Measurements from ENCODE around the gene FAM163B. TPM values are rescaled to one million over a fixed set of nuclear protein-coding genes. Genes with fewer than 3 reads are reported as not detected.

The FAM163B gene
- total and polyA plus RNA-seq, 4 donors = 2.1 to 4.0 (median 3.4) TPM

DNA sequence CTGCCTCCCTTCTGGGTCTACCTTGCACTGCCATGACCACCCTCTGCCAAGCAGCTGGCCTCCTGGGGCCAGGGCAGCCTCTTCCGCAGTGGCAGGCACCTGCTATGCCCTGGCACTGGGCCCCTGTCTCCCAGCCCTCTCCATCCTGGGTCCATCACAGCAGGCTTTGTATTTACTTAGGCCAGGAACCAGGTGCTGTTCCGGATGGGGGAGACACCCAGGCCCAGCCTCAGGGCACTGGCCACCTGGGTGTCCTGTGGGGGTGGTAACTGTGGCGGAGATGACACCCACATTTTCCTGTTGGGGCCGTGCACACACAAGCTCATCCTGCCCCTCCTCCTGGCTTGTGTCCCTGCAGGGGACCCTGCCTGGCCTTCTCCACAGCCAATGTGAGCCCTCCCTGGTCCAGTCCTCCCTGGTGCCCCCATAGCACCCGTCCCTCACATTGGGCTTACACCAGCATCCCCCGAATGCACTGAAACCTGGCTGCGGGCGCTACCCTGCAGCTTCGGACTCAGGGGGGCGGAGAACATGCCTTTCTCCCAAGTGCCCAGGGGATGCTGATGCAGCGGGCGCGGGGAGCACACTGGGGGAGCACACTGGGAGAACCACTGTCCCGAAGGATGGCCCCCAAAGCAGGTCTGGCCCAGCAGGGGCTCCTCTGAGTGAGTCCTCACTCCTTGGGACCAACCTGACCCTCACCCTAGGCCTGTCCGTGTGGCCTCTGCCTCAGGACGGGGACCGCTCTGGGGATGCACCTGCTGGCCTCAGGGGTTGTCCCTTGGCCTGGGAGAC is 17.9 kb downstream of the FAM163B start:
- Histone ChIP-seq H3K27me3 (ENCODE audit: control insufficient read depth in 4 of 4, insufficient read depth in 4 of 4, low read length in 3 of 4) (peaks cover 0 to 6% (median under 1%) of the 10 kb centered on the region in 4 donors), H3K4me3 (ENCODE audit: low read depth in 1 of 3, low read length in 3 of 3) (no peak overlapping the region), H3K4me1 (ENCODE audit: control insufficient read depth in 4 of 4, insufficient read depth in 4 of 4, low read length in 3 of 4) (no peaks in the 10 kb centered on the region), H3K27ac (ENCODE audit: low read depth in 1 of 2, low read length in 2 of 2) (no peak overlapping the region), H3K9me3 (ENCODE audit: control insufficient read depth in 4 of 4, low read length in 3 of 4) (peaks cover 0 to 3% (median 0%) of the 10 kb centered on the region in 4 donors), H3K9ac (ENCODE audit: low read depth in 1 of 2, low read length in 2 of 2) (no peak overlapping the region), H3K36me3 (ENCODE audit: control insufficient read depth in 4 of 4, insufficient read depth in 3 of 4, low read depth in 1 of 4, low read length in 3 of 4) (no peaks in the 10 kb centered on the region)
- WGBS = 92% methylated on average over 17 of the region's 17 CpGs
- TF ChIP-seq REST (IDR thresholded peaks at IDR 0.05) (no peak), HNF4G (IDR thresholded peaks at IDR 0.05) (no peak), RAD21 (IDR thresholded peaks at IDR 0.05) (no peak), RXRA (IDR thresholded peaks at IDR 0.05) (no peak), FOXA2 (IDR thresholded peaks at IDR 0.05) (no peak)
- TF ChIP-seq, protein P1, sequence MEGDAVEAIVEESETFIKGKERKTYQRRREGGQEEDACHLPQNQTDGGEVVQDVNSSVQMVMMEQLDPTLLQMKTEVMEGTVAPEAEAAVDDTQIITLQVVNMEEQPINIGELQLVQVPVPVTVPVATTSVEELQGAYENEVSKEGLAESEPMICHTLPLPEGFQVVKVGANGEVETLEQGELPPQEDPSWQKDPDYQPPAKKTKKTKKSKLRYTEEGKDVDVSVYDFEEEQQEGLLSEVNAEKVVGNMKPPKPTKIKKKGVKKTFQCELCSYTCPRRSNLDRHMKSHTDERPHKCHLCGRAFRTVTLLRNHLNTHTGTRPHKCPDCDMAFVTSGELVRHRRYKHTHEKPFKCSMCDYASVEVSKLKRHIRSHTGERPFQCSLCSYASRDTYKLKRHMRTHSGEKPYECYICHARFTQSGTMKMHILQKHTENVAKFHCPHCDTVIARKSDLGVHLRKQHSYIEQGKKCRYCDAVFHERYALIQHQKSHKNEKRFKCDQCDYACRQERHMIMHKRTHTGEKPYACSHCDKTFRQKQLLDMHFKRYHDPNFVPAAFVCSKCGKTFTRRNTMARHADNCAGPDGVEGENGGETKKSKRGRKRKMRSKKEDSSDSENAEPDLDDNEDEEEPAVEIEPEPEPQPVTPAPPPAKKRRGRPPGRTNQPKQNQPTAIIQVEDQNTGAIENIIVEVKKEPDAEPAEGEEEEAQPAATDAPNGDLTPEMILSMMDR (IDR thresholded peaks at IDR 0.05; ENCODE audit: low read depth, low read length, missing input control) = no peak
- TF ChIP-seq, protein P2, sequence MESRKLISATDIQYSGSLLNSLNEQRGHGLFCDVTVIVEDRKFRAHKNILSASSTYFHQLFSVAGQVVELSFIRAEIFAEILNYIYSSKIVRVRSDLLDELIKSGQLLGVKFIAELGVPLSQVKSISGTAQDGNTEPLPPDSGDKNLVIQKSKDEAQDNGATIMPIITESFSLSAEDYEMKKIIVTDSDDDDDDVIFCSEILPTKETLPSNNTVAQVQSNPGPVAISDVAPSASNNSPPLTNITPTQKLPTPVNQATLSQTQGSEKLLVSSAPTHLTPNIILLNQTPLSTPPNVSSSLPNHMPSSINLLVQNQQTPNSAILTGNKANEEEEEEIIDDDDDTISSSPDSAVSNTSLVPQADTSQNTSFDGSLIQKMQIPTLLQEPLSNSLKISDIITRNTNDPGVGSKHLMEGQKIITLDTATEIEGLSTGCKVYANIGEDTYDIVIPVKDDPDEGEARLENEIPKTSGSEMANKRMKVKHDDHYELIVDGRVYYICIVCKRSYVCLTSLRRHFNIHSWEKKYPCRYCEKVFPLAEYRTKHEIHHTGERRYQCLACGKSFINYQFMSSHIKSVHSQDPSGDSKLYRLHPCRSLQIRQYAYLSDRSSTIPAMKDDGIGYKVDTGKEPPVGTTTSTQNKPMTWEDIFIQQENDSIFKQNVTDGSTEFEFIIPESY (IDR thresholded peaks at IDR 0.05) = no peak
- DNase-seq (ENCODE audit: low spot score) = no peak

- no peak overlapping the region for H3K4me3 ChIP-seq (ENCODE audit: low read depth in 1 of 3, low read length in 3 of 3)
- DNase-seq (ENCODE audit: low spot score) = no peak
- H3K27me3 ChIP-seq (ENCODE audit: control insufficient read depth in 4 of 4, insufficient read depth in 4 of 4, low read length in 3 of 4) = peaks cover 0 to 6% (median under 1%) of the 10 kb centered on the region in 4 donors
- no peaks in the 10 kb centered on the region for H3K4me1 ChIP-seq (ENCODE audit: control insufficient read depth in 4 of 4, insufficient read depth in 4 of 4, low read length in 3 of 4)
- 75% methylated on average over 20 of the region's 20 CpGs for WGBS
- H3K9me3 ChIP-seq (ENCODE audit: control insufficient read depth in 4 of 4, low read length in 3 of 4) = no peaks in the 10 kb centered on the region
- TF ChIP-seq MAX (IDR thresholded peaks at IDR 0.05) (no peak), JUND (IDR thresholded peaks at IDR 0.05) (no peak), REST (IDR thresholded peaks at IDR 0.05) (no peak), YY1 (IDR thresholded peaks at IDR 0.05) (no peak), RXRA (IDR thresholded peaks at IDR 0.05) (no peak), RAD21 (IDR thresholded peaks at IDR 0.05) (no peak), FOXA1 (IDR thresholded peaks at IDR 0.05) (no peak), NR2F2 (IDR thresholded peaks at IDR 0.05) (no peak)
- TF ChIP-seq, protein P1 (IDR thresholded peaks at IDR 0.05; ENCODE audit: low read depth, low read length, missing input control) = no peak
- no peak overlapping the region for H3K9ac ChIP-seq (ENCODE audit: low read depth in 1 of 2, low read length in 2 of 2)
- H3K27ac ChIP-seq (ENCODE audit: low read depth in 1 of 2, low read length in 2 of 2) = no peak overlapping the region
- no peaks in the 10 kb centered on the region for H3K36me3 ChIP-seq (ENCODE audit: control insufficient read depth in 4 of 4, insufficient read depth in 3 of 4, low read depth in 1 of 4, low read length in 3 of 4)
Observed at GRCh38 chr9:133590231-133590855, 18.8 kb downstream of the FAM163B start.

Measured in liver (tissue), 9 donors.